ENCODE measurements around the gene FLII. TPM values are rescaled to one million over a fixed set of nuclear protein-coding genes. Genes with fewer than 3 reads are reported as not detected.
"Not testable (repeated sequence)": the region's sequence is repeated elsewhere in the genome, so short reads cannot be mapped to it uniquely, and the experiment has no call there.

FLII gene
- total RNA-seq = 284 and 395 TPM in 2 replicates
- 199 and 313 TPM in 2 replicates for polyA plus RNA-seq
- polyA plus RNA-seq (2012) = 223 and 352 TPM in 2 replicates
- 521 and 754 TPM in 2 replicates for polyA minus RNA-seq (ENCODE audit: low replicate concordance)

- Histone ChIP-seq H3K36me3 (ENCODE audit: control insufficient read depth, insufficient read depth, low read length) (peaks cover 27% of the 10 kb centered on the region), H3K27me3 (ENCODE audit: control insufficient read depth, insufficient read depth, low read length) (no peaks in the 10 kb centered on the region), H3K27ac (ENCODE audit: insufficient read depth, low read length) (peak within 1 kb of the TSS; percentile 96), H3K79me2 (ENCODE audit: control insufficient read depth, insufficient read depth, low read length) (peaks cover 34% of the 10 kb centered on the region), H2AFZ (ENCODE audit: low read length) (peak within 1 kb of the TSS; percentile 79), H3K4me3 (replicated peaks in 1 of 4; ENCODE audit: control extremely low read depth in 1 of 4, insufficient read depth in 1 of 4, low read depth in 3 of 4, low read length in 4 of 4) (peak within 1 kb of the TSS; percentile 51 to 91 (median 67)), H3K9ac (ENCODE audit: insufficient read depth, low read length) (peak within 1 kb of the TSS; percentile 96), H3K9me3 (ENCODE audit: control insufficient read depth, insufficient read depth, low read depth, low read length) (no peaks in the 10 kb centered on the region), H3K4me2 (ENCODE audit: extremely low read depth, insufficient read depth, low read length) (peak within 1 kb of the TSS; percentile 95), H3K4me1 (ENCODE audit: control insufficient read depth, extremely low read depth, insufficient read depth, low read length) (peaks cover 24% of the 10 kb centered on the region), H4K20me1 (ENCODE audit: control insufficient read depth, extremely low read depth, insufficient read depth, low read length) (no peaks in the 10 kb centered on the region)
- TF ChIP-seq CTCF (conservative IDR thresholded peaks at IDR 0.05 in 1 of 2, IDR thresholded peaks at IDR 0.05 in 1 of 2; ENCODE audit: low read depth in 1 of 2, low read length in 2 of 2) (no peak), EZH2 (IDR thresholded peaks at IDR 0.05; ENCODE audit: low read length, missing control alignments) (no peak)
- peak; percentile 43 to 53 for DNase-seq (ENCODE audit: low read depth in 2 of 2)
These were observed at the start of gene FLII for GRCh38 chr17:18258356-18259038. Gene FLII, minus strand, starts transcription at chr17:18258738. Its CDS starts 48 bp downstream, at chr17:18258690.

GRCh38 chr17:18303206-18303605 lies 44.7 kb upstream of the FLII start:
- DNase-seq (ENCODE audit: low read depth in 2 of 2); H3K4me2 ChIP-seq (ENCODE audit: extremely low read depth, insufficient read depth, low read length); H3K9me3 ChIP-seq (ENCODE audit: control insufficient read depth, insufficient read depth, low read depth, low read length); H3K9ac ChIP-seq (ENCODE audit: insufficient read depth, low read length); H3K27ac ChIP-seq (ENCODE audit: insufficient read depth, low read length); H3K4me1 ChIP-seq (ENCODE audit: control insufficient read depth, extremely low read depth, insufficient read depth, low read length); H3K27me3 ChIP-seq (ENCODE audit: control insufficient read depth, insufficient read depth, low read length); H2AFZ ChIP-seq (ENCODE audit: low read length); H4K20me1 ChIP-seq (ENCODE audit: control insufficient read depth, extremely low read depth, insufficient read depth, low read length); H3K79me2 ChIP-seq (ENCODE audit: control insufficient read depth, insufficient read depth, low read length); H3K4me3 ChIP-seq (replicated peaks in 1 of 4; ENCODE audit: control extremely low read depth in 1 of 4, insufficient read depth in 1 of 4, low read depth in 3 of 4, low read length in 4 of 4): not testable (repeated sequence)
- H3K36me3 ChIP-seq (ENCODE audit: control insufficient read depth, insufficient read depth, low read length) = peaks cover 10% of the 10 kb centered on the region

- H3K79me2 ChIP-seq (ENCODE audit: control insufficient read depth, insufficient read depth, low read length) = no peaks in the 10 kb centered on the region
- H2AFZ ChIP-seq (ENCODE audit: low read length) = no peak overlapping the region
- H3K9ac ChIP-seq (ENCODE audit: insufficient read depth, low read length) = no peak overlapping the region
- no peaks in the 10 kb centered on the region for H3K4me1 ChIP-seq (ENCODE audit: control insufficient read depth, extremely low read depth, insufficient read depth, low read length)
- H3K9me3 ChIP-seq (ENCODE audit: control insufficient read depth, insufficient read depth, low read depth, low read length) = no peaks in the 10 kb centered on the region
- no peaks in the 10 kb centered on the region for H3K27me3 ChIP-seq (ENCODE audit: control insufficient read depth, insufficient read depth, low read length)
- H4K20me1 ChIP-seq (ENCODE audit: control insufficient read depth, extremely low read depth, insufficient read depth, low read length) = no peaks in the 10 kb centered on the region
- peaks cover 10% of the 10 kb centered on the region for H3K36me3 ChIP-seq (ENCODE audit: control insufficient read depth, insufficient read depth, low read length)
- H3K4me2 ChIP-seq (ENCODE audit: extremely low read depth, insufficient read depth, low read length) = no peak overlapping the region
- H3K27ac ChIP-seq (ENCODE audit: insufficient read depth, low read length) = no peak overlapping the region
- no peak for DNase-seq (ENCODE audit: low read depth in 2 of 2)
- TF ChIP-seq EZH2 (IDR thresholded peaks at IDR 0.05; ENCODE audit: low read length, missing control alignments) (no peak), CTCF (conservative IDR thresholded peaks at IDR 0.05 in 1 of 2, IDR thresholded peaks at IDR 0.05 in 1 of 2; ENCODE audit: low read depth in 1 of 2, low read length in 2 of 2) (no peak)
- H3K4me3 ChIP-seq (replicated peaks in 1 of 4; ENCODE audit: control extremely low read depth in 1 of 4, insufficient read depth in 1 of 4, low read depth in 3 of 4, low read length in 4 of 4) = no peak overlapping the region
These were observed 42.4 kb upstream of the FLII start for GRCh38 chr17:18300725-18301480.

- H3K36me3 ChIP-seq (ENCODE audit: control insufficient read depth, insufficient read depth, low read length); H3K9me3 ChIP-seq (ENCODE audit: control insufficient read depth, insufficient read depth, low read depth, low read length); DNase-seq (ENCODE audit: low read depth in 2 of 2); H3K4me3 ChIP-seq (replicated peaks in 1 of 4; ENCODE audit: control extremely low read depth in 1 of 4, insufficient read depth in 1 of 4, low read depth in 3 of 4, low read length in 4 of 4); H4K20me1 ChIP-seq (ENCODE audit: control insufficient read depth, extremely low read depth, insufficient read depth, low read length); H3K4me1 ChIP-seq (ENCODE audit: control insufficient read depth, extremely low read depth, insufficient read depth, low read length); H2AFZ ChIP-seq (ENCODE audit: low read length); H3K9ac ChIP-seq (ENCODE audit: insufficient read depth, low read length); H3K4me2 ChIP-seq (ENCODE audit: extremely low read depth, insufficient read depth, low read length); H3K79me2 ChIP-seq (ENCODE audit: control insufficient read depth, insufficient read depth, low read length); H3K27me3 ChIP-seq (ENCODE audit: control insufficient read depth, insufficient read depth, low read length); H3K27ac ChIP-seq (ENCODE audit: insufficient read depth, low read length): not testable (repeated sequence)
These were observed 39.5 kb upstream of the FLII start for GRCh38 chr17:18298061-18298460.

All from fibroblast of lung (primary cell).